H9 (cell line): ENCODE measurements around the gene ZNF750. TPM values are rescaled to one million over a fixed set of nuclear protein-coding genes. Genes with fewer than 3 reads are reported as not detected.

Experiments
- DNase-seq: peaks from one replicate; pipeline ENCODE4 v3.0.0-alpha.2; 2017
- H2AFZ ChIP-seq: one replicate; pipeline ENCODE4 v1.6.1; 2013; ENCODE audit warnings: mild to moderate bottlenecking, low read length, control low read depth, moderate library complexity
- H2AK5ac ChIP-seq: 2 replicates; pipeline ENCODE4 v1.6.1; 2013; ENCODE audit warnings: low read length, control low read depth, mixed read lengths; ENCODE audit not compliant: insufficient read length
- H2BK120ac ChIP-seq: one replicate; pipeline ENCODE4 v1.6.1; 2013; ENCODE audit warnings: low read depth, mild to moderate bottlenecking, low read length, control low read depth, inconsistent platforms; ENCODE audit not compliant: poor library complexity, severe bottlenecking
- H2BK12ac ChIP-seq: 2 replicates; pipeline ENCODE4 v1.6.1; 2013; ENCODE audit warnings: low read length, control low read depth, mixed read lengths, low read depth; ENCODE audit not compliant: insufficient read length
- H2BK15ac ChIP-seq: 2 replicates; pipeline ENCODE4 v1.6.1; 2013; ENCODE audit warnings: low read depth, low read length, control low read depth
- H2BK20ac ChIP-seq: one replicate; pipeline ENCODE4 v1.6.1; 2013; ENCODE audit warnings: low read depth, mild to moderate bottlenecking, low read length, control low read depth, inconsistent platforms; ENCODE audit not compliant: poor library complexity, severe bottlenecking
- H2BK5ac ChIP-seq: 2 replicates; pipeline ENCODE4 v1.6.1; 2013; ENCODE audit warnings: low read length, control low read depth, mixed read lengths; ENCODE audit not compliant: insufficient read length
- H3K14ac ChIP-seq: 2 replicates; pipeline ENCODE4 v1.6.1; 2013; ENCODE audit warnings: low read length, control low read depth; ENCODE audit not compliant: insufficient read depth
- H3K18ac ChIP-seq: 2 replicates; pipeline ENCODE4 v1.6.1; 2013; ENCODE audit warnings: low read depth, mild to moderate bottlenecking, mixed read lengths, low read length, control low read depth; ENCODE audit not compliant: insufficient read length
- H3K23ac ChIP-seq: 2 replicates; pipeline ENCODE4 v1.6.1; 2013; ENCODE audit warnings: low read length, control low read depth, mixed read lengths, low read depth; ENCODE audit not compliant: insufficient read length
- H3K23me2 ChIP-seq: 2 replicates; pipeline ENCODE4 v1.6.1; 2013; ENCODE audit warnings: low read depth, mild to moderate bottlenecking, mixed read lengths, low read length, control low read depth; ENCODE audit not compliant: insufficient read length, poor library complexity, severe bottlenecking
- H3K27ac ChIP-seq: 2 replicates; pipeline ENCODE4 v1.5.1; 2013; ENCODE audit warnings: low read length, control low read depth, mixed read lengths, low read depth; ENCODE audit not compliant: insufficient read length
- H3K27me3 ChIP-seq: 2 replicates; pipeline ENCODE4 v1.6.1; 2013; ENCODE audit warnings: low read length, control low read depth, inconsistent platforms; ENCODE audit not compliant: insufficient read depth
- H3K4ac ChIP-seq: 2 replicates; pipeline ENCODE4 v1.6.1; 2013; ENCODE audit warnings: low read depth, mild to moderate bottlenecking, control low read depth, inconsistent platforms, low read length, moderate library complexity
- H3K4me1 ChIP-seq: 2 replicates; pipeline ENCODE4 v1.6.1; 2013; ENCODE audit warnings: low read length, control low read depth, inconsistent platforms; ENCODE audit not compliant: insufficient read depth
- H3K4me2 ChIP-seq: 2 replicates; pipeline ENCODE4 v1.6.1; 2013; ENCODE audit warnings: low read length, control low read depth, mixed read lengths; ENCODE audit not compliant: insufficient read length, insufficient read depth
- H3K56ac ChIP-seq: 2 replicates; pipeline ENCODE4 v1.6.1; 2013; ENCODE audit warnings: low read depth, mild to moderate bottlenecking, mixed read lengths, low read length, control low read depth; ENCODE audit not compliant: insufficient read length
- H3K79me1 ChIP-seq: 2 replicates; pipeline ENCODE4 v1.6.1; 2013; ENCODE audit warnings: low read depth, mild to moderate bottlenecking, moderate library complexity, low read length, control low read depth, inconsistent platforms; ENCODE audit not compliant: insufficient read depth, poor library complexity, severe bottlenecking
- H3K79me2 ChIP-seq: 2 replicates; pipeline ENCODE4 v1.6.1; 2013; ENCODE audit warnings: low read length, control low read depth, inconsistent platforms; ENCODE audit not compliant: insufficient read depth
- H3K9ac ChIP-seq: 2 replicates; pipeline ENCODE4 v1.6.1; 2013; ENCODE audit warnings: low read length, control low read depth, mixed read lengths; ENCODE audit not compliant: insufficient read length; ENCODE audit errors: extremely low read depth
- H3K9me3 ChIP-seq: one replicate; pipeline ENCODE4 v1.6.1; 2013; ENCODE audit warnings: low read depth, low read length, inconsistent platforms; ENCODE audit not compliant: control insufficient read depth
- H3T11ph ChIP-seq: one replicate; pipeline ENCODE4 v1.6.1; 2013; ENCODE audit warnings: mild to moderate bottlenecking, low read length, control low read depth, inconsistent platforms
- H4K20me1 ChIP-seq: one replicate; pipeline ENCODE4 v1.6.1; 2013; ENCODE audit not compliant: control insufficient read depth, insufficient read length, insufficient read depth
- H4K5ac ChIP-seq: 2 replicates; pipeline ENCODE4 v1.6.1; 2013; ENCODE audit warnings: low read depth, mild to moderate bottlenecking, mixed read lengths, low read length, control low read depth; ENCODE audit not compliant: insufficient read length
- H4K8ac ChIP-seq: replicated peaks from 2 replicates; pipeline ENCODE4 v1.6.1; 2013; ENCODE audit warnings: low read length, control low read depth, mixed read lengths, low read depth; ENCODE audit not compliant: insufficient read length
- H4K91ac ChIP-seq: 2 replicates; pipeline ENCODE4 v1.6.1; 2013; ENCODE audit warnings: low read depth, mild to moderate bottlenecking, moderate library complexity, mixed read lengths, low read length, control low read depth; ENCODE audit not compliant: insufficient read length
- H3K27ac Mint-ChIP-seq, 3 experiments: 2 replicates in 2 of 3; 3 replicates in 1 of 3; pipeline ENCODE4 v1.8.0; 2020 to 2021; ENCODE audit warnings: mixed read lengths in 3 of 3, mild to moderate bottlenecking in 1 of 3, moderate library complexity in 1 of 3
- H3K27me3 Mint-ChIP-seq: 2 replicates; pipeline ENCODE4 v1.8.0; 2021; ENCODE audit warnings: low read depth, mild to moderate bottlenecking, moderate library complexity, mixed read lengths
- H3K36me3 Mint-ChIP-seq, 3 experiments: 2 replicates in 2 of 3; 3 replicates in 1 of 3; pipeline ENCODE4 v1.8.0; 2020 to 2021; ENCODE audit warnings: low read depth in 3 of 3, mixed read lengths in 3 of 3; ENCODE audit not compliant: insufficient read depth in 1 of 3
- H3K4me1 Mint-ChIP-seq, 2 experiments: 2 replicates each; pipeline ENCODE4 v1.8.0; 2020; ENCODE audit warnings: mixed read lengths in 2 of 2
- H3K4me3 Mint-ChIP-seq, 2 experiments: 2 replicates in 1 of 2; 3 replicates in 1 of 2; pipeline ENCODE4 v1.8.0; 2020 to 2021; ENCODE audit warnings: mild to moderate bottlenecking in 2 of 2, mixed read lengths in 2 of 2, moderate library complexity in 1 of 2
- H3K9me3 Mint-ChIP-seq, 2 experiments: 2 replicates in 1 of 2; 3 replicates in 1 of 2; pipeline ENCODE4 v1.8.0; 2020; ENCODE audit warnings: mild to moderate bottlenecking in 2 of 2, mixed read lengths in 2 of 2, moderate library complexity in 1 of 2
- CTCF ChIP-seq: fragments of 200-600 bp; sonication (generic); conservative IDR thresholded peaks from 3 replicates; pipeline ENCODE4 v1.8.0; 2021; ENCODE audit warnings: antibody characterized with exemption, mild to moderate bottlenecking
- WGBS: extraction: QIAGEN DNeasy Blood & Tissue Kit; methylation state at CpG from one replicate; pipeline ENCODE4 v1.1.7; 2013; ENCODE audit warnings: missing lambda C conversion rate, low lambda C conversion rate, mixed read lengths; ENCODE audit not compliant: insufficient read length; ENCODE audit errors: extremely low coverage; 5-methylcytosine and 5-hydroxymethylcytosine counted together
- total RNA-seq: library from RNA; stranded (reverse); gene quantifications from 2 replicates; pipeline ENCODE4 v1.2.1, GENCODE V29; 2021

The ZNF750 gene
- total RNA-seq, 1 experiment from 2014 or later, result not detected

- Histone ChIP-seq H3K56ac (no peak overlapping the region), H3K9ac (no peak overlapping the region), H3K18ac (no peak overlapping the region), H4K5ac (no peak overlapping the region), H3K27me3 (no peaks in the 10 kb centered on the region), H4K8ac (no peak overlapping the region), H2AFZ (no peak overlapping the region), H2BK5ac (no peak overlapping the region), H2BK20ac (no peak overlapping the region), H3K23ac (no peak overlapping the region), H4K91ac (no peak overlapping the region), H2AK5ac (no peak overlapping the region), H2BK120ac (no peak overlapping the region), H3K23me2 (no peaks in the 10 kb centered on the region), H2BK12ac (no peak overlapping the region), H3K4ac (no peak overlapping the region), H3K14ac (no peak overlapping the region), H3K79me2 (no peaks in the 10 kb centered on the region), H3K4me2 (no peak overlapping the region), H3T11ph (no peak overlapping the region), H3K79me1 (no peaks in the 10 kb centered on the region), H3K9me3 (peaks cover 23% of the 10 kb centered on the region), H4K20me1 (no peaks in the 10 kb centered on the region), H3K27ac (no peak overlapping the region), H3K4me1 (no peaks in the 10 kb centered on the region; the same call in 1 of the 2 replicates), H2BK15ac (no peak overlapping the region)
- WGBS, result no CpG with 5 or more reads among the region's 5 CpGs
- H3K27me3 Mint-ChIP-seq, result peaks cover 4% of the 10 kb centered on the region; the same call in 1 of the 2 replicates
- no peak overlapping the region for H3K4me3 Mint-ChIP-seq
- peaks cover 81 to 95% (median 95%) of the 10 kb centered on the region in 3 experiments for H3K36me3 Mint-ChIP-seq
- no peak for DNase-seq
- no peak overlapping the region for H3K27ac Mint-ChIP-seq
- H3K9me3 Mint-ChIP-seq, result peaks cover 37 to 40% of the 10 kb centered on the region in 2 experiments
- H3K4me1 Mint-ChIP-seq, result peaks cover 18% of the 10 kb centered on the region in 2 experiments
- TF ChIP-seq CTCF, result no peak
Measured at GRCh38 chr17:82817947-82818346, 21.9 kb downstream of the ZNF750 start.
